Activated naive CD4-positive, alpha-beta T cell treated with anti-CD3 and anti-CD28 coated beads, Interleukin-2, amount 50 U/mL, for 16 hours (primary cell): ENCODE results near the gene PSPH.
"Not testable (repeated sequence)": the region's sequence is repeated elsewhere in the genome, so short reads cannot be mapped to it uniquely, and the experiment has no call there.

Experiments used
- DNase-seq: peaks from one replicate; pipeline ENCODE4 v3.0.0-alpha.2; 2020

The PSPH gene

GRCh38 chr7:56051339-56052191 lies at the start of gene PSPH, which contains the start of gene CCT6A:
PSPH (minus strand) TSS chr7:56051444; CDS start chr7:56021212, 30,232 bp downstream.
CCT6A (plus strand) TSS chr7:56051765; CDS start chr7:56051849, 84 bp downstream.
- peak; percentile 91 for DNase-seq

GRCh38 chr7:56099653-56100052 lies 48.4 kb upstream of the PSPH start:
- DNase-seq = no peak

GRCh38 chr7:56098187-56099008 lies 47.2 kb upstream of the PSPH start:
- DNase-seq = not testable (repeated sequence)

GRCh38 chr7:56097700-56098099 lies 46.5 kb upstream of the PSPH start:
- no peak for DNase-seq

- no peak for DNase-seq
These were observed 41.7 kb upstream of the PSPH start, which contains the start of gene PHKG1 for GRCh38 chr7:56092789-56093531. PHKG1 (minus strand) TSS chr7:56092952; CDS start chr7:56088941, 4,011 bp downstream.

- not testable (repeated sequence) for DNase-seq
These were observed 41.1 kb upstream of the PSPH start for GRCh38 chr7:56092388-56092787.

- no peak for DNase-seq
These were observed 40.3 kb upstream of the PSPH start for GRCh38 chr7:56091591-56091990.

GRCh38 chr7:56087445-56087844 lies 36.2 kb upstream of the PSPH start:
- no peak for DNase-seq

GRCh38 chr7:56086761-56087160 lies 35.5 kb upstream of the PSPH start:
- no peak for DNase-seq

- DNase-seq = no peak
These were observed 32.0 kb upstream of the PSPH start for GRCh38 chr7:56083150-56083785.

GRCh38 chr7:56081626-56082340 lies 30.5 kb upstream of the PSPH start:
- no peak for DNase-seq

GRCh38 chr7:56080726-56081435 lies 29.6 kb upstream of the PSPH start:
- not testable (repeated sequence) for DNase-seq

- no peak for DNase-seq
These were observed 28.4 kb upstream of the PSPH start for GRCh38 chr7:56079450-56080185.

- DNase-seq = no peak
These were observed 27.0 kb upstream of the PSPH start for GRCh38 chr7:56078196-56078595.

GRCh38 chr7:56077681-56078080 lies 26.4 kb upstream of the PSPH start:
- no peak for DNase-seq

GRCh38 chr7:56074371-56074791 lies 23.1 kb upstream of the PSPH start:
- DNase-seq = peak; percentile 61

GRCh38 chr7:56066376-56066775 lies 15.1 kb upstream of the PSPH start:
- not testable (repeated sequence) for DNase-seq

GRCh38 chr7:56063882-56064625 lies 12.8 kb upstream of the PSPH start, which contains the start of gene SUMF2:
SUMF2 (plus strand) TSS chr7:56064286; CDS start chr7:56064312, 26 bp downstream.
- DNase-seq = peak; percentile 90

- no peak for DNase-seq
These were observed 12.2 kb upstream of the PSPH start for GRCh38 chr7:56063500-56063881.
